ENCODE measurements around the gene PRR22.

DNA sequence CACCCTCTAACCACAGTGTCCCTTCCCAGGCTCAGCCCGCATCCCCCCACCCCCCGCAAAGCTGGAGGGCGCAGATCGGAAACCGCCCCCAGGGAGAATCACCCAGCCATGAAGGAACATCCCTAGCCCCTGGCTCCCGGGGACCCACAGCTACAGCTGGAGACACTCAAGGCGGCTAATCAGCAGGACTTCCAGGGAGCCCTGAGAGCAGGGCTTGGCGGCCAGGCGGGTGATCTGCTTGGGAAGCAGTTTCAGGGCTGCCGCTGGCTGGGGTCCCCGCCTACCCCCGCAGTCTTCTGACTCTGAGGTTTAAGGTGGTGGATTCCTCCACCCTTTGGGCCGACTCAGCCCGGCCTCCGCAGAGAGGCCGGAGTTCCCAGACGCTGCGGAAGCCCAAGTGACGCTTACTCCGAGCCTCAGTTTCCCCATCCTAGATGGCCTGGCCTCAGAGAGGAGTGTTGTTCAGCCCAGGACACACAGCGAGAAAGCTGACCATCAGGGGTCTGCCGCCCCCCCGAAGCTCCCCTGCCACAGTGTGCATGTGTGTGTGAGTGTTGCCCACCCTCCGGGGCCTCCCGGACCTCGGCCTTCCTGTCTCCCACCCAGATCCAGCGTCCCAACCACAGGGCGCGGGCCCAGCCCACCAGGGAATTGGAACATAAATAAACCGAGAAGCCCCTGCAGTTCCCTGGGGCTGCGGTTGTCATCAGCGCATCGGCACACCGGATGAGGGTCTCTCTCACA, 45.2 kb upstream of the PRR22 start:
- TF ChIP-seq, protein P1, sequence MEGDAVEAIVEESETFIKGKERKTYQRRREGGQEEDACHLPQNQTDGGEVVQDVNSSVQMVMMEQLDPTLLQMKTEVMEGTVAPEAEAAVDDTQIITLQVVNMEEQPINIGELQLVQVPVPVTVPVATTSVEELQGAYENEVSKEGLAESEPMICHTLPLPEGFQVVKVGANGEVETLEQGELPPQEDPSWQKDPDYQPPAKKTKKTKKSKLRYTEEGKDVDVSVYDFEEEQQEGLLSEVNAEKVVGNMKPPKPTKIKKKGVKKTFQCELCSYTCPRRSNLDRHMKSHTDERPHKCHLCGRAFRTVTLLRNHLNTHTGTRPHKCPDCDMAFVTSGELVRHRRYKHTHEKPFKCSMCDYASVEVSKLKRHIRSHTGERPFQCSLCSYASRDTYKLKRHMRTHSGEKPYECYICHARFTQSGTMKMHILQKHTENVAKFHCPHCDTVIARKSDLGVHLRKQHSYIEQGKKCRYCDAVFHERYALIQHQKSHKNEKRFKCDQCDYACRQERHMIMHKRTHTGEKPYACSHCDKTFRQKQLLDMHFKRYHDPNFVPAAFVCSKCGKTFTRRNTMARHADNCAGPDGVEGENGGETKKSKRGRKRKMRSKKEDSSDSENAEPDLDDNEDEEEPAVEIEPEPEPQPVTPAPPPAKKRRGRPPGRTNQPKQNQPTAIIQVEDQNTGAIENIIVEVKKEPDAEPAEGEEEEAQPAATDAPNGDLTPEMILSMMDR (IDR thresholded peaks at IDR 0.05; ENCODE audit: low read depth, low read length) = no peak
- no peak for TF ChIP-seq EZH2phosphoT487 (IDR thresholded peaks at IDR 0.05; ENCODE audit: low read depth)

All from OCI-LY3 (cell line).